K562 (cell line): Measurements from ENCODE around the gene PBX4. TPM values are rescaled to one million over a fixed set of nuclear protein-coding genes. Genes with fewer than 3 reads are reported as not detected.
A peak's percentile ranks its signal among the peaks of the same experiment; 100 is the strongest.

Experiments
- BCLAF1 ChIP-seq, 2 experiments: fragments of 450-650 bp in 1 of 2; IDR thresholded peaks; 2 replicates each; pipeline ENCODE4 v1.6.1; 2011 to 2017; ENCODE audit warnings: low read depth in 2 of 2, antibody characterized with exemption in 1 of 2, borderline replicate concordance in 1 of 2, low read length in 1 of 2, mild to moderate bottlenecking in 1 of 2, mixed read lengths in 1 of 2; ENCODE audit not compliant: control insufficient read depth in 1 of 2
- BRF2 ChIP-seq: IDR thresholded peaks from 3 replicates; pipeline ENCODE4 v1.6.1; 2011; ENCODE audit warnings: borderline replicate concordance, mild to moderate bottlenecking; ENCODE audit not compliant: insufficient read length, insufficient read depth
- CBX3 ChIP-seq, 2 experiments: IDR thresholded peaks; 1 replicate in 1 of 2; 2 replicates in 1 of 2; pipeline ENCODE4 v1.6.1; 2012; ENCODE audit warnings: inconsistent platforms in 2 of 2, low read length in 2 of 2, borderline replicate concordance in 1 of 2, control low read depth in 1 of 2
- CCAR2 ChIP-seq: fragments of 200-400 bp; formaldehyde crosslinking; IDR thresholded peaks from 2 replicates; pipeline ENCODE4 v1.6.1; 2017; ENCODE audit warnings: mild to moderate bottlenecking, low read depth, low read length
- EGR1 ChIP-seq: fragments of 450-650 bp; conservative IDR thresholded peaks from 2 replicates; pipeline ENCODE4 v1.6.1; 2017; ENCODE audit warnings: mild to moderate bottlenecking
- FOXP4 ChIP-seq: sonication (generic); formaldehyde crosslinking; IDR thresholded peaks from 2 replicates; pipeline ENCODE4 v1.8.0; 2022; ENCODE audit warnings: mild to moderate bottlenecking, missing genetic modification reagents, borderline replicate concordance
- HMGN3 ChIP-seq: IDR thresholded peaks from 2 replicates; pipeline ENCODE4 v1.6.1; 2011; ENCODE audit warnings: borderline replicate concordance, low read depth, mild to moderate bottlenecking, mixed read lengths, low read length; ENCODE audit not compliant: insufficient read length; ENCODE audit errors: extremely low read depth
- L3MBTL2 ChIP-seq: fragments of 450-650 bp; IDR thresholded peaks from 2 replicates; pipeline ENCODE4 v1.6.1; 2016; ENCODE audit warnings: mild to moderate bottlenecking, moderate library complexity
- MITF ChIP-seq: IDR thresholded peaks from 2 replicates; pipeline ENCODE4 v1.6.1; 2014; ENCODE audit warnings: antibody characterized with exemption
- POLR3A ChIP-seq: IDR thresholded peaks from 2 replicates; pipeline ENCODE4 v1.6.1; 2011; ENCODE audit warnings: borderline replicate concordance, mild to moderate bottlenecking, moderate library complexity; ENCODE audit not compliant: insufficient read length, insufficient read depth; ENCODE audit errors: extremely low read depth
- RBM15 ChIP-seq: fragments of 200-400 bp; formaldehyde crosslinking; IDR thresholded peaks from 2 replicates; pipeline ENCODE4 v1.6.1; 2018; ENCODE audit warnings: mild to moderate bottlenecking, low read length, moderate library complexity; ENCODE audit not compliant: insufficient read depth
- SMARCA5 ChIP-seq: fragments of 450-650 bp; IDR thresholded peaks from 2 replicates; pipeline ENCODE4 v1.6.1; 2016
- SMC3 ChIP-seq: conservative IDR thresholded peaks from 2 replicates; pipeline ENCODE4 v1.6.1; 2011; ENCODE audit warnings: low read depth, low read length, improper control_type of control experiment; ENCODE audit not compliant: insufficient read depth
- TCF3 ChIP-seq: sonication (generic); formaldehyde crosslinking; IDR thresholded peaks from 2 replicates; pipeline ENCODE4 v1.4.0; 2020; ENCODE audit warnings: mild to moderate bottlenecking, missing genetic modification reagents
- YY1 ChIP-seq, 3 experiments: IDR thresholded peaks; 2 replicates each; pipeline ENCODE4 v1.6.1; 2011; ENCODE audit warnings: low read length in 2 of 3, mild to moderate bottlenecking in 2 of 3, moderate library complexity in 2 of 3, borderline replicate concordance in 1 of 3, control low read depth in 1 of 3, low read depth in 1 of 3; ENCODE audit not compliant: insufficient read depth in 3 of 3, insufficient replicate concordance in 2 of 3, control insufficient read depth in 1 of 3, insufficient read length in 1 of 3; ENCODE audit errors: extremely low read depth in 1 of 3
- ZFP36 ChIP-seq: fragments of 150-350 bp; IDR thresholded peaks from 2 replicates; pipeline ENCODE4 v1.6.1; 2018; ENCODE audit warnings: low read length, low read depth; ENCODE audit not compliant: partially characterized antibody
- ZNF316 ChIP-seq: fragments of 450-650 bp; IDR thresholded peaks from 2 replicates; pipeline ENCODE4 v1.6.1; 2016
- ZNF41 ChIP-seq: fragments of 250-450 bp; sonication (Bioruptor Pico); conservative IDR thresholded peaks from 2 replicates; pipeline ENCODE4 v1.4.0; 2020; ENCODE audit warnings: mild to moderate bottlenecking
- polyA plus RNA-seq, 8 experiments: library from polyadenylated mRNA; depleted of rRNA in 4 of 8; stranded (reverse) in 5 of 8; unstranded in 3 of 8; fragments of >200 nt; fragmentation: Nextera tagmentation in 2 of 8; fragmentation: Illumina TruSeq in 1 of 8; extraction: Ambion mirVana in 2 of 8; extraction: Trizol in 1 of 8; gene quantifications; 2 replicates each; pipeline versions ENCODE4 v1.2.1 to v1.2.3, GENCODE V29; 2011 to 2014; ENCODE audit warnings: inconsistent platforms in 1 of 8, missing spikeins in 1 of 8
- total RNA-seq, 7 experiments: library from RNA; depleted of rRNA in 6 of 7; stranded (reverse); fragments of >200 nt in 6 of 7; fragmentation: Illumina TruSeq in 2 of 7; extraction: Trizol in 2 of 7; gene quantifications; 2 replicates each; pipeline versions ENCODE4 v1.2.1 to v1.2.3, GENCODE V29; 2011 to 2021; ENCODE audit warnings: low replicate concordance in 1 of 7

Gene PBX4
- total and polyA plus RNA-seq, 9 of the 15 experiments (the other 6 are each of a cell fraction or from before 2014, with no cell fraction given): 0.11 to 3.8 (median 1.6) TPM; not detected in 1

- TF ChIP-seq ZNF41 (CRISPR knock-in tag) (no peak), HMGN3 (peak; percentile 14), POLR3A (no peak), MITF (no peak), SMC3 (peak; percentile 77), CCAR2 (no peak), SMARCA5 (peak; percentile 89), CBX3 (IDR thresholded peaks at IDR 0.05; ENCODE audit: borderline replicate concordance in 1 of 2, low read length in 2 of 2) (no peak), BCLAF1 (IDR thresholded peaks at IDR 0.05; ENCODE audit: borderline replicate concordance in 1 of 2, control insufficient read depth in 1 of 2, low read depth in 2 of 2, low read length in 1 of 2) (no peak), ZFP36 (no peak), ZNF316 (no peak), TCF3 (CRISPR knock-in tag) (no peak), YY1 (IDR thresholded peaks at IDR 0.05; ENCODE audit: borderline replicate concordance in 1 of 3, control insufficient read depth in 1 of 3, extremely low read depth in 1 of 3, insufficient read depth in 3 of 3, insufficient read length in 1 of 3, insufficient replicate concordance in 2 of 3, low read depth in 1 of 3, low read length in 2 of 3) (peak in 2 of 3 experiments; percentile 3 to 16), FOXP4 (no peak), RBM15 (no peak), EGR1 (peak; percentile 69), BRF2 (no peak), L3MBTL2 (no peak)
These were observed 24.9 kb upstream of the PBX4 start, which contains the start of gene GMIP (continued) for GRCh38 chr19:19643158-19644053.
